Stimulated activated CD4-positive, alpha-beta T cell treated with anti-CD3 and anti-CD28 coated beads, Interleukin-2, amount 100 ng/mL, for 24 hours (primary cell): ENCODE data around the gene DIS3L2.
"Not testable (repeated sequence)": the region's sequence is repeated elsewhere in the genome, so short reads cannot be mapped to it uniquely, and the experiment has no call there.

Experiments
- DNase-seq, 2 donors: peaks; one replicate each; pipeline ENCODE4 v3.0.0-alpha.2; 2020

Gene DIS3L2

GRCh38 chr2:232362174-232362900, 400.8 kb downstream of the DIS3L2 start:
- DNase-seq: no peak

- DNase-seq: not testable (repeated sequence)
These were observed 401.7 kb downstream of the DIS3L2 start for GRCh38 chr2:232363064-232363783.

- no peak for DNase-seq
These were observed 402.5 kb downstream of the DIS3L2 start for GRCh38 chr2:232363784-232364615.

GRCh38 chr2:232364806-232365594, 403.5 kb downstream of the DIS3L2 start:
- DNase-seq: not testable (repeated sequence)

- DNase-seq: peak in 1 of 2 donors; percentile 29
These were observed 404.3 kb downstream of the DIS3L2 start for GRCh38 chr2:232365621-232366321.

GRCh38 chr2:232366461-232366860, 404.9 kb downstream of the DIS3L2 start:
- not testable (repeated sequence) for DNase-seq

- no peak for DNase-seq
These were observed 405.5 kb downstream of the DIS3L2 start for GRCh38 chr2:232367016-232367415.

- DNase-seq: no peak
These were observed 406.2 kb downstream of the DIS3L2 start for GRCh38 chr2:232367591-232368233.

- DNase-seq: no peak
These were observed 406.8 kb downstream of the DIS3L2 start for GRCh38 chr2:232368311-232368731.

GRCh38 chr2:232369126-232369951, 407.8 kb downstream of the DIS3L2 start:
- DNase-seq: no peak

- not testable (repeated sequence) for DNase-seq
These were observed 408.5 kb downstream of the DIS3L2 start for GRCh38 chr2:232370007-232370406.

GRCh38 chr2:232372231-232373208, 411.0 kb downstream of the DIS3L2 start:
- no peak for DNase-seq

GRCh38 chr2:232374356-232374755, 412.8 kb downstream of the DIS3L2 start:
- no peak for DNase-seq

- no peak for DNase-seq
These were observed 413.7 kb downstream of the DIS3L2 start for GRCh38 chr2:232375164-232375563.

- no peak for DNase-seq
These were observed 414.7 kb downstream of the DIS3L2 start for GRCh38 chr2:232376260-232376659.

- DNase-seq: no peak
These were observed 415.2 kb downstream of the DIS3L2 start for GRCh38 chr2:232376713-232377112.

GRCh38 chr2:232377319-232377718, 415.8 kb downstream of the DIS3L2 start:
- DNase-seq: no peak

- no peak for DNase-seq
These were observed 416.6 kb downstream of the DIS3L2 start for GRCh38 chr2:232377841-232378734.
